Activated naive CD4-positive, alpha-beta T cell treated with anti-CD3 and anti-CD28 coated beads, Interleukin-2, amount 50 U/mL, for 72 hours (primary cell): ENCODE data around the gene TCF25. TPM values are rescaled to one million over a fixed set of nuclear protein-coding genes. Genes with fewer than 3 reads are reported as not detected.
A peak's percentile ranks its signal among the peaks of the same experiment; 100 is the strongest.
"Not testable (repeated sequence)": the region's sequence is repeated elsewhere in the genome, so short reads cannot be mapped to it uniquely, and the experiment has no call there.

Experiments used
- ATAC-seq, 2 donors: fragments of 150-1000 bp; cut with Tn5 transposase; 2 replicates each; pipeline ENCODE4 v1.10.0; 2021; ENCODE audit warnings: mild to moderate bottlenecking in 2 of 2, moderate library complexity in 2 of 2
- DNase-seq, 2 donors: peaks; one replicate each; pipeline ENCODE4 v3.0.0; 2021 to 2022; ENCODE audit warnings: low spot score in 2 of 2
- H3K27ac Mint-ChIP-seq, 2 donors: one replicate each; pipeline ENCODE4 v1.8.0; 2022; ENCODE audit warnings: mild to moderate bottlenecking in 2 of 2, mixed read lengths in 2 of 2
- H3K36me3 Mint-ChIP-seq, 2 donors: one replicate each; pipeline ENCODE4 v1.8.0; 2022; ENCODE audit warnings: mixed read lengths in 2 of 2
- H3K9me3 Mint-ChIP-seq, 2 donors: one replicate each; pipeline ENCODE4 v1.8.0; 2022; ENCODE audit warnings: mixed read lengths in 2 of 2
- total RNA-seq, 2 donors: library from RNA; stranded (reverse); gene quantifications; one replicate each; pipeline ENCODE4 v1.2.3, GENCODE V29; 2022

TCF25 gene
- total RNA-seq, 2 donors from 2014 or later, result 167 to 235 TPM

DNA sequence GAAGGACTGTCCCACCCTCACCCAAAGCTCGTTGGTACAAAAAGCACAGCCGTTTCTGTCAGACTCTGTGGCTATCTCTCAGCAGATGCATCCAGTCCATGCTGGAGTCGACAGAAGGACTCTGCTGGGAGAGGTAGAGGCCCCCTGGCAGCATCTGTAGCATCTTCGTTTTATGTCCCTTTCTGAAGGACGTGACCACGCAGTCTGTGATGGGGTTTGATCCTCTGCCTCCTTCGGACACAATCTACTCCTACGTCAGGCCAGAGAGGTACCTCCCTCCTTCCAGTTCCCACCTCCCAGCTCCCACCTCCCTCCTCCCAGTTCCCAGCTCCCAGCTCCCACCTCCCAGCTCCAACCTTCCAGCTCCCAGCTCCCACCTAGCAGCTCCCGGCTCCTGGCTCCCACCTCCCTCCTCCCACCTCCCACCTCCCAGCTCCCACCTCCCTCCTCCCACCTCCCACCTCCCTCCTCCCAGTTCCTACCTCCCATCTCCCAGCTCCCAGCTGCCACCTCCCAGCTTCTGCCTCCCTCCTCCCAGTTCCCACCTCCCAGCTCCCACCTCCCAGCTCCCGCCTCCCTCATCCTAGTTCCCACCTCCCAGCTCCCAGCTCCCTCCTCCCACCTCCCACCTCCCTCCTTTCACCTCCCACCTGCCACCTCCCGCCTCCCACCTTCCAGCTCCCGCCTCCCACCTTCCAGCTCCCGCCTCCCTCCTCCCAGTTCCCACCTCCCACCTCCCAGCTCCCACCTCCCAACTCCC, 33.8 kb downstream of the TCF25 start:
- Mint-ChIP-seq H3K9me3 (no peaks in the 10 kb centered on the region), H3K36me3 (peaks cover 0 to 16% of the 10 kb centered on the region in 2 donors), H3K27ac (no peak overlapping the region)
- no peak for DNase-seq
- ATAC-seq, result no peak

GRCh38 chr16:89908236-89908635, 34.8 kb downstream of the TCF25 start:
- DNase-seq (no peak), ATAC-seq (no peak)
- Mint-ChIP-seq H3K9me3 (no peaks in the 10 kb centered on the region), H3K36me3 (peaks cover 0 to 16% of the 10 kb centered on the region in 2 donors), H3K27ac (no peak overlapping the region)

DNA sequence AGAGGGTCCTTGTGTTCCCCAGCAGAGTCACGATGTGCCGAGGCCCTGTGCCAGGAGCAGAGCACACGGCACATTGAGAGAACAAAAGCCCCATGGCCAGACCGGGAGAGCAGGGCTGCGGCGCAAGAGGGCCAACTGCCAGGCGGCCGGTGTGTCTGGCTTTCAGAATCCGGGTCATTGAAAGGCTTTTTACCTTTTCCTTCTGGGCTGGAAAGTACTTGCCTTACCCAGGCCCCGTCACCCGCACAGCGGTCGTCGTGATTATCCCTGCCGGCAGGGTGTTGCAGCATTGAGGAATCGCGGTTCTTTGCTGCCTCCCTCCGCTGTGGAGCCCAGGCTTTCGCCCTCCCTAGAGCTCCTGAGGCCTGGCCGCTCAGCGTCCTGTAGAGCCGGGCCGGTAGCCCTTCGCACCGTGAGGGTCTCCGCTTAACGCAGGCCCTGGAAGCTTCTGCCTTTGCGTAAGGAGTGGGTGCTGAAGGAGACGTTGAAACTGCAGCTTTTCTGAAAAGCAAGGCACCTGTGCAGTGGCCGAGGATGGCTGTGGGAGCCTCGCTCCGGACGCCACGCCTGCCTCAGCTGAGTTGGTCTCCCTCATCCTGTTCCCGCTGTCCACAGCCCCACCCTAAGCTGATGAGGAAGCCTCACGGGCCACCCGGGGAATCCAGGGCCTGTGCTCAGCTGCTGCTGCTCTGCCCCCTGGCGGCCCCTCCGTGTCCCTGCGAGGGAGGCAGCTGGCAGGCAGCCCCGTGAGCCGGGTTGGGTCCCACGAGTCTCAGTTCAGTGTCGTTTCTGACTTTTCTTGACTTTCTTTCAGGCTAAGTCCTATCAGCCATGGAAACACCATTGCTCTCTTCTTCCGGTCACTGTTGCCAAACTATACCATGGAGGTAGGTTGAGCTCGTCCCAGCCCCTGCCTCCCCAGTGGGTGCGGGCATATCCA, 36.7 kb downstream of the TCF25 start:
- peak in 1 of 2 donors; percentile 76 for DNase-seq
- H3K27ac Mint-ChIP-seq, result no peak overlapping the region
- peak; percentile 83 for ATAC-seq
- H3K36me3 Mint-ChIP-seq, result peaks cover 4 to 16% of the 10 kb centered on the region in 2 donors
- H3K9me3 Mint-ChIP-seq, result no peaks in the 10 kb centered on the region

DNA sequence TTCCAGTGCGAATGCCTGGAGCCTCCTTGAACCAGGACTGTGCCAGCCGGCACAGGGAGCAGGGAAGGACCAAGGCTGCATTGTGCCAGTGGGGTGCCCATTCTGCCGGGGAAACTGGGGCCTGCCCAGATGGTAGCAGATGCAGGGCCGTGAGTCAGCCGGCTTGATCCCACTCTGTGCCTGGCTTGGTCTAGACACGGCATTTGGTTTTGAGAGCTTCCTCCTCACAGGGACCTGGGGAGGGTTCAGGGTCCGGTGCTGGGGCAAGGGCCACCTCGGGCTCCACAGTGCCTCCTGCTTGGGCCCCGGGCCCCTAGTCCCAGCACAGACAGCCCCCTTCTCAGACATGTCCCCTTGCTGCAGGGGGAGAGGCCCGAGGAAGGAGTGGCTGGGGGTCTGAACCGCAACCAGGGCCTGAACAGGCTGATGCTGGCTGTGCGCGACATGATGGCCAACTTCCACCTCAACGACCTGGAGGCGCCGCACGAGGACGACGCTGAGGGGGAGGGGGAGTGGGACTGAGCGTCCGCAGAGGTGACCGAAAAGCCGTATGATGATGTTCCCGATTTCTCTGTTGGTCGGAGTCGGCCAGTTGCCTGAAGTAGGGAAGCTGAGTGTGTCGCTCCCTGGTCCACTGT, 37.4 kb downstream of the TCF25 start:
- no peak for DNase-seq
- H3K27ac Mint-ChIP-seq, result peak overlapping the region in 1 of 2 donors; percentile 74
- no peaks in the 10 kb centered on the region for H3K9me3 Mint-ChIP-seq
- no peak for ATAC-seq
- H3K36me3 Mint-ChIP-seq, result peaks cover 4 to 16% of the 10 kb centered on the region in 2 donors

- Mint-ChIP-seq H3K36me3 (peaks cover 4 to 11% of the 10 kb centered on the region in 2 donors), H3K9me3 (no peaks in the 10 kb centered on the region), H3K27ac (peak overlapping the region; percentile 23 to 74)
- DNase-seq (no peak), ATAC-seq (no peak)
Measured at GRCh38 chr16:89911375-89911774, 38.0 kb downstream of the TCF25 start.

- no peak for DNase-seq
- no peak for ATAC-seq
- peaks cover 4% of the 10 kb centered on the region in 2 donors for H3K36me3 Mint-ChIP-seq
- H3K27ac Mint-ChIP-seq, result peak overlapping the region in 1 of 2 donors; percentile 23
- H3K9me3 Mint-ChIP-seq, result no peaks in the 10 kb centered on the region
Measured at GRCh38 chr16:89912143-89912542, 38.8 kb downstream of the TCF25 start.

DNA sequence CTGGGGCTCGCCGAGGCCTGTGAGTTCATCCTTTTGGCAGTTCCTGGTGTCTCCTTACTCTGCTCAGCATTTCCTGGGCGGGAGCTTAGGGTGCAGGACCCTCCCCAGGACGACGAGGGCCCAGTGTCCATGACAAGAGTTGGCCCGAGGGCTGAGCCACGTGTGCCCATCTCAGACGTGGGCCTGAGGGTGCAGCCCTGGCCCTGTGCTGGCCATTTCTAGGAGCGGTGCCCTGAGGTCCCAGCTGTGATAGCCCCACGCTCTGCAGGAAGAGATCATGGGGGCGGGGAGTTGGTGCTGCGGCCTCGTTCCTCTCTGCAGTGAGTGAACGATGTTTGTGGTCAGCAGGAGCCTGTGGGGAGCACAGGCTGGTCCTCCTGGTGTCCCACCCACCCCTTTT, 39.2 kb downstream of the TCF25 start:
- H3K27ac Mint-ChIP-seq, result peak overlapping the region in 1 of 2 donors; percentile 23

GRCh38 chr16:89913408-89914387, 40.3 kb downstream of the TCF25 start:
- no peaks in the 10 kb centered on the region for H3K9me3 Mint-ChIP-seq
- H3K27ac Mint-ChIP-seq, result peak overlapping the region in 1 of 2 donors; percentile 23
- ATAC-seq, result no peak

More for the DNA sequence above, 39.2 kb downstream of the TCF25 start:
- Mint-ChIP-seq H3K36me3 (peaks cover 4% of the 10 kb centered on the region in 2 donors), H3K9me3 (no peaks in the 10 kb centered on the region)
- ATAC-seq (no peak), DNase-seq (no peak)

GRCh38 chr16:89914642-89915285, 41.4 kb downstream of the TCF25 start:
- not testable (repeated sequence) for H3K36me3 Mint-ChIP-seq, H3K9me3 Mint-ChIP-seq, DNase-seq, H3K27ac Mint-ChIP-seq, ATAC-seq

More at GRCh38 chr16:89913408-89914387, 40.3 kb downstream of the TCF25 start:
- DNase-seq, result no peak
- peaks cover 4% of the 10 kb centered on the region in 2 donors for H3K36me3 Mint-ChIP-seq

DNA sequence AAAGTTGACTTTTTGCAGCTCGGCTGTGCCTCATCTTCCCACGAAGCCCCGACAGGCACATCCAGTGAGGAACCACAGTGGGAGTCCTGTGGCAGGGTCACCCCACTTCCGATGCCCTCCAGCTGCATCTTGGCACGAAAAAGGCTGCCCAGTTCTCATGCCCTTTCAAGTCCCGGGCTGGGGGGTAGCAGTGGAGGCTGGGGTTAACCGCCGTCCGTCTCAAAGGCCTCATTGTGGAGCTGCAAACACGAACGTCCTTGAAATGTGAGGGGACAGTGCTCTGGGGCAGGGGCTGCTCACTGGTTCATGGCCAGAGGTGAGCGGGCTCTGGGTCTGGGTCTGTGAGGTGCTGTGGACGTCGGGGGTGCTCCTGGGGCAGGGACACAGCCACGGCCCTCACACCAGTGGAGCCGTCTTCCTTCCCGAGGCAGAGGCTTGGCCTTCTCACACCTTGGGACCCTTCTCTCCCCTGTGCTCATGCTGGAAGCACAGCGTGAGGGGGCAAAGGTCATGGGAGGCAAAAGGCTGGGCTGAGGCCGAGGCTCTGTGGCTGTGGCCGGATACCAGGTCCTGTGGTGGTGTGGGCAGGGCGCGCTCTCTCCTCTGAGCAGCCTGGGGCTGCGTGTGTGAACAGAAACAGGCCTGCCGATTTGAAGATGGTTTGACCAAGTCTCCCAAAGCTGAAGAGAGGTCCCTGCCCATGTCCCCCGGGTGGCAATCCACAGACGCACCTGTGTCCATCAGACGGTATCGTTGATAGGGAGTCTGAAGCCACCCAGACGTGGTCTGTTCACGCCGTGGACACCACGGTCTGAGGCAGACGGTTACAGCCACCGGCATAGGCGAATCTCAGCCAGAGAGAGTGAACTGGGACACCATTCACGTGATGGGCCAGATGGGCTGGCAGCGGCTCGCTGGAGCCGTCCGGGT, 42.2 kb downstream of the TCF25 start:
- H3K9me3 Mint-ChIP-seq, result no peaks in the 10 kb centered on the region
- ATAC-seq, result no peak

DNA sequence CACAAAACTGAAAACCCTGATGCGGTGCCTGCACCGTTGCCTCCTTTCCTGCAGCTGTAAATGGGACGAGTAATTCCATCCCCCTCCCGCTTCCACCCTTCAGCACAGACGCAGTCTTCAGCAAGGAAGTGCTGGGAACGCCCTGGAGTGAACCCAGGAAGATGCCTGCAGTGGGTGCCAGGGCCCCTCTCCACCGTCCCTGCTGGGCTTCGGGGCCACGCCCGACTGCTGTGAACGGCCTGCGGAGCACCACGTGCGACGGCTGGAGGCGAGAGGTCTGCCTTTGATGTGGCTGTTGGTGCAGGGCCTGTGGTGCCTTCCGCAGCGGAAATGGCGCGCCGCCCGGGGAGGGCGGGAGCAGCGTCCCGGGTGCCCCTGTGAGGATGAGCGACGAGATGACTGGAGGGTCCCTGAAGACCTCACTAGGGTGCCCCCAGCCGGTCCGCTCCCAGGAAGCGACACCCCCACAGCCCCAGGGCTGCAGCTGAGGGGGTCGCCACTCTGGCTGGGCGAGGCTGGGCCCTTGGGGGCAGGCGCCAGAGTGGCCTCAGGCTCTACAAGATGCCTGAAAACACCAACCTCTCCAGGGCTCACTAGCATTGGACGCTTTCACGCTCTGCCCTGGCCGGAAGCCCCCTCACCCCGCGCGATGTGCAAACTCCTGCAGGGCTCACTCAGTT, 44.5 kb downstream of the TCF25 start:
- ATAC-seq (peak; percentile 78 to 92), DNase-seq (peak; percentile 77 to 85)
- H3K27ac Mint-ChIP-seq, result no peak overlapping the region
- no peaks in the 10 kb centered on the region for H3K9me3 Mint-ChIP-seq
- peaks cover 0 to 9% of the 10 kb centered on the region in 2 donors for H3K36me3 Mint-ChIP-seq

More for the DNA sequence above, 42.2 kb downstream of the TCF25 start:
- DNase-seq, result no peak
- H3K27ac Mint-ChIP-seq, result no peak overlapping the region
- H3K36me3 Mint-ChIP-seq, result peaks cover 4% of the 10 kb centered on the region in 2 donors

DNA sequence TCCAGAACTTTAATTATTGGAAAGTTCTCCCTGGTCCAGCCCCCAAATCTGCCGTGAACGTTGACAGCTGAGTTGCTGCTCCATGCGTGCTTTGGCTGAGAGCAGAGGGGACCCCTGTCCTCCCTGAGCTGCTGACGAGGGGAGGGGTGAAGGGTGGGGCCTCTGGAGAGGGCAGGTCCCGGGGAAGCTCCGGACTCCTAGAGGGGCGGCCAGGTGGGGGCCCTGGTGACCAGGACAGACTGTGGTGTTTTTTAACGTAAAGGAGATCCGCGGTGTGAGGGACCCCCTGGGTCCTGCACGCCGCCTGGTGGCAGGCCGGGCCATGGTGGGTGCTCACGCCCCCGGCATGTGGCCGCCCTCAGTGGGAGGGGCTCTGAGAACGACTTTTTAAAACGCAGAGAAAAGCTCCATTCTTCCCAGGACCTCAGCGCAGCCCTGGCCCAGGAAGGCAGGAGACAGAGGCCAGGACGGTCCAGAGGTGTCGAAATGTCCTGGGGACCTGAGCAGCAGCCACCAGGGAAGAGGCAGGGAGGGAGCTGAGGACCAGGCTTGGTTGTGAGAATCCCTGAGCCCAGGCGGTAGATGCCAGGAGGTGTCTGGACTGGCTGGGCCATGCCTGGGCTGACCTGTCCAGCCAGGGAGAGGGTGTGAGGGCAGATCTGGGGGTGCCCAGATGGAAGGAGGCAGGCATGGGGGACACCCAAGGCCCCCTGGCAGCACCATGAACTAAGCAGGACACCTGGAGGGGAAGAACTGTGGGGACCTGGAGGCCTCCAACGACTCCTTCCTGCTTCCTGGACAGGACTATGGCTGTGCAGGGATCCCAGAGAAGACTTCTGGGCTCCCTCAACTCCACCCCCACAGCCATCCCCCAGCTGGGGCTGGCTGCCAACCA, 45.3 kb downstream of the TCF25 start, which contains the start of gene MC1R:
TSS of gene MC1R (plus strand) at position 410 of the 895 bp plus-strand sequence. CDS start at position 807, 397 bp downstream.
- no peaks in the 10 kb centered on the region for H3K9me3 Mint-ChIP-seq
- H3K36me3 Mint-ChIP-seq, result peaks cover 0 to 9% of the 10 kb centered on the region in 2 donors
- DNase-seq (no peak), ATAC-seq (peak in 1 of 2 donors; percentile 7)
- H3K27ac Mint-ChIP-seq, result no peak within 1 kb of the TSS
